Measurements from ENCODE around the gene EPG5.
"Not testable (repeated sequence)": the region's sequence is repeated elsewhere in the genome, so short reads cannot be mapped to it uniquely, and the experiment has no call there.

The EPG5 gene

GRCh38 chr18:45967007-45967706, at the start of gene EPG5:
Gene EPG5, minus strand, starts transcription at chr18:45967329. Its CDS starts 90 bp downstream, at chr18:45967239.
- DNase-seq (ENCODE audit: low spot score), result peak; percentile 90

- no peak for DNase-seq (ENCODE audit: low spot score)
These were observed 46.5 kb upstream of the EPG5 start for GRCh38 chr18:46013484-46014189.

- DNase-seq (ENCODE audit: low spot score), result no peak
These were observed 43.5 kb upstream of the EPG5 start for GRCh38 chr18:46010676-46011075.

GRCh38 chr18:46010050-46010449, 42.9 kb upstream of the EPG5 start:
- no peak for DNase-seq (ENCODE audit: low spot score)

GRCh38 chr18:46009125-46009840, 42.2 kb upstream of the EPG5 start:
- DNase-seq (ENCODE audit: low spot score), result no peak

GRCh38 chr18:46008531-46008930, 41.4 kb upstream of the EPG5 start:
- DNase-seq (ENCODE audit: low spot score), result no peak

- DNase-seq (ENCODE audit: low spot score), result no peak
These were observed 40.0 kb upstream of the EPG5 start for GRCh38 chr18:46007165-46007564.

- no peak for DNase-seq (ENCODE audit: low spot score)
These were observed 35.8 kb upstream of the EPG5 start for GRCh38 chr18:46002934-46003333.

- DNase-seq (ENCODE audit: low spot score), result no peak
These were observed 34.8 kb upstream of the EPG5 start for GRCh38 chr18:46001892-46002291.

- DNase-seq (ENCODE audit: low spot score), result no peak
These were observed 33.9 kb upstream of the EPG5 start for GRCh38 chr18:46001074-46001473.

GRCh38 chr18:45999536-45999935, 32.4 kb upstream of the EPG5 start:
- no peak for DNase-seq (ENCODE audit: low spot score)

GRCh38 chr18:45998244-45998643, 31.1 kb upstream of the EPG5 start:
- DNase-seq (ENCODE audit: low spot score), result no peak

GRCh38 chr18:45997700-45998151, 30.6 kb upstream of the EPG5 start:
- DNase-seq (ENCODE audit: low spot score), result no peak

GRCh38 chr18:45995461-45995860, 28.3 kb upstream of the EPG5 start:
- DNase-seq (ENCODE audit: low spot score), result no peak

GRCh38 chr18:45993438-45993837, 26.3 kb upstream of the EPG5 start:
- DNase-seq (ENCODE audit: low spot score), result peak; percentile 70

GRCh38 chr18:45992527-45992926, 25.4 kb upstream of the EPG5 start:
- not testable (repeated sequence) for DNase-seq (ENCODE audit: low spot score)

- DNase-seq (ENCODE audit: low spot score), result no peak
These were observed 24.7 kb upstream of the EPG5 start for GRCh38 chr18:45991788-45992187.

- no peak for DNase-seq (ENCODE audit: low spot score)
These were observed 17.6 kb upstream of the EPG5 start for GRCh38 chr18:45984546-45985235.

- no peak for DNase-seq (ENCODE audit: low spot score)
These were observed 14.7 kb upstream of the EPG5 start for GRCh38 chr18:45981821-45982220.

GRCh38 chr18:45980229-45980628, 13.1 kb upstream of the EPG5 start:
- DNase-seq (ENCODE audit: low spot score), result no peak

GRCh38 chr18:45978084-45978483, 11.0 kb upstream of the EPG5 start:
- no peak for DNase-seq (ENCODE audit: low spot score)

GRCh38 chr18:45976974-45977373, 9.8 kb upstream of the EPG5 start:
- DNase-seq (ENCODE audit: low spot score), result no peak
